ENCODE measurements around the gene ATL2.

The ATL2 gene

DNA sequence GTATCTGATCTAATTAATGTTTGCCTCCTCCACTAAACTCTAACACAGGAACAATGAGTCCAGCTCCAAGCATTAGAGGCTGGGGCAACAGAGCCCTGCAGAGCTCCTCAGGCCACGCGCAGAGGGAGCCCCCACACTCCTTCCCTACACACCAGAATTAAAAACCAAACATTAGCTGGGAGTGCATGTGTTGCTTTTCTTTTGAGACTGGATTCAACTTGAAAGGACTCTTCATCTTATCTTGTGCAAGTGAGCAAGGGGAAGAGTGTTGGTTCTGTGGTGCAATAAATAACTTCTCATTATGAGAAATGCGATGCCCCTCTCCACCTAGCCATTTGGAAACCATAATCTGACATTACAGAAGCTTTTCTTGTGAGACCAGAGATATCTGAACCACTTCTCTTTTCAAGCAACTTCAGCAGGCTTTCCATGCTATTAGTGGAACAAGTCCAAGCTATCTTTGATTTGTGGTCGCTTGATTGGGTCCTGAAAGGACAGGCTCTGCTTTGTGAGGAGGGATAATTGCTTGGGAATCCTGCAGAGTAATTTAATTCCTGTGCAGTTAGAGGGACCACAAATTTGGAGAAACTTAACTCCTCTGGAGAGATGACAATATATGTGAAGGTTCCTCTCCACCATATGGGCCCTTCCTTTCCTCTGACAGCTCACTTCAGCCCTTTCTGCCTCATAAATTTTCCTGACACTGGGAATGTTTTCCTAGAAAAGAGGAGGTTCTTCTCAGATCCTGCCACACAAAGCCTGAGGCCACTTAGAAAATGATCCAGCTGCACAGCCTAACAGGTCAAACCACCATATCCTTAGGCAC is 112.5 kb downstream of the ATL2 start:
- Histone ChIP-seq H3K9me3 (no peaks in the 10 kb centered on the region), H3K4me3 (ENCODE audit: low read depth, low read length) (no peak overlapping the region), H3K4me1 (no peaks in the 10 kb centered on the region), H3K36me3 (no peaks in the 10 kb centered on the region), H3K27me3 (no peaks in the 10 kb centered on the region)
- TF ChIP-seq, protein P1, sequence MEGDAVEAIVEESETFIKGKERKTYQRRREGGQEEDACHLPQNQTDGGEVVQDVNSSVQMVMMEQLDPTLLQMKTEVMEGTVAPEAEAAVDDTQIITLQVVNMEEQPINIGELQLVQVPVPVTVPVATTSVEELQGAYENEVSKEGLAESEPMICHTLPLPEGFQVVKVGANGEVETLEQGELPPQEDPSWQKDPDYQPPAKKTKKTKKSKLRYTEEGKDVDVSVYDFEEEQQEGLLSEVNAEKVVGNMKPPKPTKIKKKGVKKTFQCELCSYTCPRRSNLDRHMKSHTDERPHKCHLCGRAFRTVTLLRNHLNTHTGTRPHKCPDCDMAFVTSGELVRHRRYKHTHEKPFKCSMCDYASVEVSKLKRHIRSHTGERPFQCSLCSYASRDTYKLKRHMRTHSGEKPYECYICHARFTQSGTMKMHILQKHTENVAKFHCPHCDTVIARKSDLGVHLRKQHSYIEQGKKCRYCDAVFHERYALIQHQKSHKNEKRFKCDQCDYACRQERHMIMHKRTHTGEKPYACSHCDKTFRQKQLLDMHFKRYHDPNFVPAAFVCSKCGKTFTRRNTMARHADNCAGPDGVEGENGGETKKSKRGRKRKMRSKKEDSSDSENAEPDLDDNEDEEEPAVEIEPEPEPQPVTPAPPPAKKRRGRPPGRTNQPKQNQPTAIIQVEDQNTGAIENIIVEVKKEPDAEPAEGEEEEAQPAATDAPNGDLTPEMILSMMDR (IDR thresholded peaks at IDR 0.05; ENCODE audit: low read depth, low read length): no peak
- DNase-seq: no peak

GRCh38 chr2:38263293-38263692 is 113.8 kb downstream of the ATL2 start:
- Histone ChIP-seq H3K9me3 (no peaks in the 10 kb centered on the region), H3K4me3 (ENCODE audit: low read depth, low read length) (no peak overlapping the region), H3K36me3 (no peaks in the 10 kb centered on the region), H3K27me3 (no peaks in the 10 kb centered on the region), H3K4me1 (no peaks in the 10 kb centered on the region)
- DNase-seq: no peak
- TF ChIP-seq, protein P1 (IDR thresholded peaks at IDR 0.05; ENCODE audit: low read depth, low read length): no peak

DNA sequence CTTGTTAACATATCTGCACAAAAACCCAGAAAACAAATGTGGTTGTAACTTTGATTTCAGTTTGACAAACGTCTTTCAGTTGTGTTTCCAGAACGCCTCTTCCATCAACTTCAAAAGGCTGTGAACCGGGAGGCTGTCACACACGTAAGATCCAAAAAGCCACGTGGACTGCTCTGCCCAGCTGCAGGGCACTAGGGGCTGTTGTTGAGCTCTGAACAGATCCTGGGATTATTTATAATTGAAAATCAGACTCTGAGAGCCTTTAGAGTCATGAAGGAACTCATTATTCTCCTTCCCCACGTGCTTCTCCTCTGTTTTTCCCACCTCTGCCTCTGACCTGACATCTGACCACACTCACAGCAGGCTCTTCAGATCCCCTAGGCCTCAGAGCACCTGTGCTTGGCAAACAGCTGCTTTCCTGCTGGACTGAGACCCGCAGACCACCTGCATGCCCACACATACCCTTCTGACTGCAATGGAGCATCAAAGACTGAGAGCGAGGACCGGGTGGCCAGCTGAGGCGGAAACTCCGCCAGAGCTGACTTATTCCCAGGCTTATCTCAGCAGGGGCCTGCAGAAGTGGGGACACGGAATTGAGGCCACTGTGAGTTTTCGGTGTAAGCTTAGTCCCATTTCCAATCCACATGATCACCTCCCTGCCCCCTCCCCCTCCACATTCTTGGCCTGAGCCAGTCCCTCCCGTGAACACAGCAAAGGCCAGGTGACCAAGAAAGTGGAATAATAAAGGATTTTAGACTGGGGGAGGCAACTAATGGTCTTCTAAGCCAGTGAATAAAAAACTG is 114.8 kb downstream of the ATL2 start:
- Histone ChIP-seq H3K36me3 (no peaks in the 10 kb centered on the region), H3K9me3 (no peaks in the 10 kb centered on the region), H3K4me3 (ENCODE audit: low read depth, low read length) (no peak overlapping the region), H3K27me3 (no peaks in the 10 kb centered on the region), H3K4me1 (no peaks in the 10 kb centered on the region)
- DNase-seq: no peak
- TF ChIP-seq, protein P1 (IDR thresholded peaks at IDR 0.05; ENCODE audit: low read depth, low read length): no peak

DNA sequence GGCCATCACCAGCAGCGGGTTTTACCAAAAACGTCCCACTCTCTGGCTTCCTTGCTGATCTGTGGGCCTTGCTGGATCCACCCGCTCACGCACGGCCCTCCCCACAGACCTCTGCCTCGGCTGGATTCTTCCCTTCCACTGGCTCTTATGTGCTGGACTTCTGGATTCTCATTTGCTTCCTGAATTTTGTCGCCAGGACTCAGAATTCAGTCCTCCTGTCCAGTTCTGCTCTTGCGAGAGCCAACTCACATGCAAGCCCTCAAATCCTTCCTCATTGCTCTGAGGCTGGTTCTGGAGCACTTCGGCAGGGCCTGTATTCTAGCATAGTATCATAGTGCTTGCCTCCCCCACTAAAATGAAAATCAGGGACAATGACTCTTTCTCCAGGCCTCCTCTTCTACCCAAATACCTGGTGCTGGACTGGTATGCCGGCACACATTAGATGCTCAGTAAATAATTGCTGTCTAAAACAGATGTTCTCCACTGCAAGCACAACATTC is 115.5 kb downstream of the ATL2 start:
- Histone ChIP-seq H3K27me3 (no peaks in the 10 kb centered on the region), H3K4me1 (no peaks in the 10 kb centered on the region), H3K36me3 (no peaks in the 10 kb centered on the region), H3K4me3 (ENCODE audit: low read depth, low read length) (no peak overlapping the region), H3K9me3 (no peaks in the 10 kb centered on the region)
- DNase-seq: no peak
- TF ChIP-seq, protein P1 (IDR thresholded peaks at IDR 0.05; ENCODE audit: low read depth, low read length): no peak

GRCh38 chr2:38260972-38261371 is 116.1 kb downstream of the ATL2 start:
- no peak for DNase-seq
- H3K4me1 ChIP-seq: no peaks in the 10 kb centered on the region
- H3K36me3 ChIP-seq: no peaks in the 10 kb centered on the region
- no peak overlapping the region for H3K4me3 ChIP-seq (ENCODE audit: low read depth, low read length)
- TF ChIP-seq, protein P1 (IDR thresholded peaks at IDR 0.05; ENCODE audit: low read depth, low read length): no peak
- H3K9me3 ChIP-seq: no peaks in the 10 kb centered on the region
- H3K27me3 ChIP-seq: no peaks in the 10 kb centered on the region
